EL (cell line): Measurements from ENCODE around the gene BAG5.

Experiments used
- DNase-seq: peaks from one replicate; pipeline ENCODE4 v3.0.0-alpha.2; 2016

The BAG5 gene

DNA sequence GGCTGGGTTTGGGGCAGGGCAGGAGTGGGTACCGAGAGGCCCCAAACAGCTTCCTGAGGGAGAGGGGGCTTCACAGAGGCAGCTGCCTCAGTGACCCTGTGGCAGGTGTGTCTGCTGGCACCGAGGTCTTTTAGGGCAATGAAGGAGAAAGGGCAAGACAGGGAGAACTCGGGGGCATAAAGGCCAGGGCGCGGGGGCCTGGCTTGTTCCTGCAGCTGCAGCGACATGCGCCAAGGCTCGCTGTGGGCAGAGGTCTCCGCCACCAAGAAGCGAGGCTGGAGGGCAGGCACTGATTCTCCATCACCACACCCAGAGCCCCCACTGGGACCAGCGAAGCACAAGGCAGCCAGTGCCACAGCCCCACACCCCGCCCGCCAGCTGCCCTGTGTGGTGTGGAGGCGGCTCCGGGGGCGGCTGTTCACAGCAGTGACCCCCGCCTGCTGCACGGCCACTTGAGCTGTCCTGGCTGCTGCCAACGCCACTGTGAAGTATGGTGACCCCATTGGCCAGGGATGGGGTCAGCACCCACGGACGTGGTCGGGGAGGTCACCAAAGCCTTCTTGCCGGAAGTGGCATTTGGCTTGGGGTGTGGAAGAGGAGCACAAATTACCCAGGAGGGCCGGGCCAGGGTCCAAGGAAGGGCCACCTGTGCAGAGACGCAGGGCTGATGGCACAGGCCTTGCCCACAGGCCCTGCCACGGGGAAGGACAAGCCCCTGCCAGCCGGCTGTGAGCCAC, 16.4 kb downstream of the BAG5 start:
- no peak for DNase-seq

DNA sequence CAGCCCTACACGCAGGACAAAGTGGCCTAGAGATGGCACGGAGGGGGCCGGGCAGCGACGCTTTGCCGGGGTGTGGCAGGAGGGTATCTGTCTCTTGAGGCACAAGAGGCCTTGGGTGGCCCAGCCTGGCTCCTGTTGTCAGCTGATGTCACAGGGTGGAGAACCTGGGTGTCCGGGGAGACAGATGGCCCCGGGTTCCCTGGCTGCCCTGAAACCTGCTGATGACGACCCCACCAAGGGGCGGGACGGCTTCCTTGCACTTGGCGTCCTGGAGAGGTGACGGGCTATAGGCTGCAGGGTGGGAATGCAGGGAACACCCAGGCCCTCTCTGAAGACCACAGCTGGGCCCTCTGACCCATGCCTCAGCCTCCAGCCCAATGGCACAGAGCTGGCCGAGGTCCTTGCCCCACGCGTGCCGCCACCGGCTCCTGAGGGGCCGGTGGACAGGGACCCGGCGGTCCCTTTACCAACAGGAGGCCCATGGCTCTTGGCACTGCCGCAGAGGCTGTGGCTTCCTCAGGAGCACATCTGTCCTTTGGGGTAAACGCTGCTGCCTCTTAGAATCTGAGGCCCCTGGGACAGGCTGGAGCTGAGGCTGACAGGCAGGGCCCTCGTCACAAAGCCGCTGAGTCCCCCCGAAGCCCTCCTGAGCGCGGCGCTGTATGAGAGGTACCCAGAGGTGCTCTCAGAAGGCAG, 17.1 kb downstream of the BAG5 start:
- DNase-seq = no peak

DNA sequence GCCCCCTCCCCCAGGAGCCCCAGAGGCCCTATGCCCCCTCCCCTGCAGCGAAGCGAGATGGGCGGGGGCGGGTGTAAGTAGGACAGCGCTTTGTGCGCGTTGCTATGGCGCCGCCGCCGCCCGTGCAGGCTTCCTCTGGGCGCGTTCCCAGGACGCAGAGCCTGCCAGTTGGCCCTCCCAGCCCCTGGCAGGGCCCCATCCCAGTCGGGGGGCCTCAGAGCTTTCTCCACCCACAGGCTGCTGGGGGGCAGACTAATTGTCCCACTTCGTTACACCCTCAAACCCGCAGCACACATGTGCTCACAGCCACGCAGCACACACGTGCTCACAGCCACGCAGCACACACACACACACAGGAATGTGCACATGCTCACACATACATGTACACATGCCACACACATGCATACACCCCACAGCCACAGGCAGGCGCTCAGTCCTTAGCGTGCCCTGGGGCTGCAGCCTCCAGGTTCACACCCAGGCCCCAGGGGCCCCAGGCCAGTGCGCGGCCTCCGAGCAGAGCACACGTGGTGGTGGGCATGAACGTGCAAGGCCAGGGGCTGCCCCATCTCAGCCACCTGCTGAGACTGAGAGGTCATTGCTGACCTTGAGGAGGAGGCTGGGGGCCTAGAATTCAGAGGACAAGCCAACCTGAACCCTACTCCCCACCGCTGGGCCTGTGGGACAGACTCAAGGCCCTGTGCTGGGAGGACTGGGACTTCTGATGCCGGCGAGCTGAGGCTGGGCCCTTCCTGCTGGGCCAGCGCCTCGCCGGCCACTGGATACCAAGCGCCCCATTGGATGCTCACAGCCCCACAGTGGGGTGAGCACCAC, 17.9 kb downstream of the BAG5 start:
- DNase-seq = no peak

DNA sequence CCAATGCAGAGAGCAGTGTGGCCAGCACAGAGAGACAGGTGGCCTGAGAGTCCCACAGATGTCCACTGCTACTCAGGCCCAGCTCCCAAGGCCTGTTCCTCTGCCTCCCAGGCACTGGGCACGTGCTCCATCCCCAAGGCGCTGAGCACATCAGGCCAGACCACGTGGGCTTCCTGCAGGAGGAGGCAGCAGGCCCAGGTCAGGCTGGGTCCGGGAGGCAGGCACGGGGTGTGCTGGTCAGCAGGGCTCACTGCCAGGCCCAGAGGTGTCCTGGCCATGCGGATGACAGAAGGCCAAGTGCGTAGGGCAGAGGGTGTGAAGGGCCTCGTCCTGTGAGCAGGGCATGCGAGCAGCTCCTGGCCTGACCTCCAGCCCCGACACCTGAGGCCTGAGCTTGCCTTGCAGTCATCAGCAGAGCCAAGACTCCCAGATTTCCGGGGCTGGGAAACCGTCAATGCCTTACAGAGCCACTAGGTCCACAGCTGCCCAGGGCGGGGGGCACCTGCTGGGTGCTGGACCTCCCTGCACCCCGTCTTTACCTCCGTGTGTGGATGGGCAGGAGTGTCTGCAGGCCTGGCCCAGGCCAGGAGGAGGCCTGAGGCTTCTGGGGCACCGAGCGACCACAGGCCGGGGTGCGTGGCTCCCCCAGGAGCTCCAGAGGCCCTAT, 18.6 kb downstream of the BAG5 start:
- no peak for DNase-seq

DNA sequence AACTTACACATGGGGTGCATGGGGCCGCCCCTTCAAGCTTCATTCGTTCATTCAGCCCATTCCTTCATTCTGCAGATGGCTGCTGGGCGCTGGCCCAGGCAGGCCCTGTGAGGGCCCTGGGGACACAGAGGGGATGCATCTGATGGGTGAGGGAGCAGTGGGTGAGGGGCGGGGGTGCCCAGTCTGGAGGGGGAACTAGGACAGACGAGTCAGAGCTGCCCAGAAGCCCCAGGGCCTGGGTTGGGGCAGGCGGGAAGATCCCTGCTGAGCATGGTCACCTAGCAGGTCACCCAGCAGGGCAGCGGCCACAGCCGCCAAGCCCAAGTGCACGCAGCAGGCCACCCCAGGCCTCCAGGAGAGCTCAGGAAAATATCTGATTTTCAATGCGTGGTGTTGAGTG, 19.3 kb downstream of the BAG5 start:
- DNase-seq = no peak

DNA sequence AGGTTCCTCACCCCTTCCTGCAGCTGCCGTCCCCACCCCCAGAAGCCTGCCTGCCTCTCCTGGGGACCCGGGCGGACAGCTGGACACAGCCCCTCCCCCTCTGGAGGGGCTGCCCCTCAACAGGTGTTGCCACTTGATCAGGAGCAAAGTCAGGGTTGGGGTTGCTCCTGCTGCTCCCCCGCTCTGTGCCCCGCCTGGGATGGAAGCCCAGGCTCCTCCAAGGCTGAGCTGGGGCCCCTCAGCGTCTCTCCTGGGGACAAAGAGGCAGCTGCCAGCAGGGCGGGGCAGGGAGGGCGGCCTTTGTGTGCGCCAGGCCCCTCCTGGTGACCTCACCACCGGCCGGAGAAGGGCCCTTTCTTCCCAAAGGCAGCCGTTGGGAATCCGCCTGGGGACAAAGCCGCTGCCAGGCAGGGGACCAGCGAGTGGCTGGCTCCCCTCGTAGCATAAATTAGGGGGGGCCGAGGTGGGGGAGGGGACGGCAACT, 19.8 kb downstream of the BAG5 start:
- no peak for DNase-seq

DNA sequence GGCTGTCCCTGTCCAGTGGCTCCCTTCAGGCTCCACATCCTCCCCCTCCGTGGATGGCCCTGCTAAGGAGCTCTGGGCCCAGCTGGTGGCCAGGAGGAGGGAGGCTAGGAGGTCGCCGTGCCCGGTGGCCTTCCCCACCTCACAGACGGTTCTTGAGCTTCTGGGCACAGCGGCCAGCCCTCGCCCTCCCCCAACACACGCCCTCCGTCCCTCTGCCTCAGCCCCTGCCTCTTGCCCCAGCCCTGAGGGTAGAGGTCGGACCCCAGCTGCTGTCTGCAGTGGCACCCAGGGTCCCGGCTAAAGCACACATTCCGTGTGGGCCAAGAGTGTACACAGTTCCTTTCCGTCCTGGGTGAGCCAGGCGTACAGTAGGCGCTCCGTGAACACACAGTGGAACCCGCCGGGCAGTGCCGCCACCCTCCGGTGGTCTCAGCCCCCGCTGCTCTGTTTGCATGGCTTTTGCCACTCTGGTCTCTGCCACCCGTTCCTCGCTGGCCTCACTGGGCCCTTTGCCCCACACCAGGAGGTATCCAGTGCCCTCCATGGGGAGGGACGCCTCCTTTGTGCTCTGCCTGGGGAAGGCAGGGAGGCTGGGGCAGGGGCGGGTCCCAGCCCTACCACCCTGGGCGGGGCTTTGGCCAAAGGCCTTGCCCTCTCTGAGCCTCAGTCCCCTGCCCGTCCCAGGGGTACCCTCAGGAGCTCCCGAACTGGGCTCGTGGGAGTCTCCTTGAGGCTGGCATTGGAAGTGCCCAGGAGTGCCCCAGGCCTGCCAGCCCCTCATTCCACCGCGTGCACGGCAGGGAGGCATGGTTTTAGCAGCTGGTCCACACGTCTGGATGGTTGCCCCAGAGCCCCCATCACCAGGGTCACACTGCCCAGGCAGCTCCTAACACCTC, 20.5 kb downstream of the BAG5 start:
- DNase-seq = no peak

DNA sequence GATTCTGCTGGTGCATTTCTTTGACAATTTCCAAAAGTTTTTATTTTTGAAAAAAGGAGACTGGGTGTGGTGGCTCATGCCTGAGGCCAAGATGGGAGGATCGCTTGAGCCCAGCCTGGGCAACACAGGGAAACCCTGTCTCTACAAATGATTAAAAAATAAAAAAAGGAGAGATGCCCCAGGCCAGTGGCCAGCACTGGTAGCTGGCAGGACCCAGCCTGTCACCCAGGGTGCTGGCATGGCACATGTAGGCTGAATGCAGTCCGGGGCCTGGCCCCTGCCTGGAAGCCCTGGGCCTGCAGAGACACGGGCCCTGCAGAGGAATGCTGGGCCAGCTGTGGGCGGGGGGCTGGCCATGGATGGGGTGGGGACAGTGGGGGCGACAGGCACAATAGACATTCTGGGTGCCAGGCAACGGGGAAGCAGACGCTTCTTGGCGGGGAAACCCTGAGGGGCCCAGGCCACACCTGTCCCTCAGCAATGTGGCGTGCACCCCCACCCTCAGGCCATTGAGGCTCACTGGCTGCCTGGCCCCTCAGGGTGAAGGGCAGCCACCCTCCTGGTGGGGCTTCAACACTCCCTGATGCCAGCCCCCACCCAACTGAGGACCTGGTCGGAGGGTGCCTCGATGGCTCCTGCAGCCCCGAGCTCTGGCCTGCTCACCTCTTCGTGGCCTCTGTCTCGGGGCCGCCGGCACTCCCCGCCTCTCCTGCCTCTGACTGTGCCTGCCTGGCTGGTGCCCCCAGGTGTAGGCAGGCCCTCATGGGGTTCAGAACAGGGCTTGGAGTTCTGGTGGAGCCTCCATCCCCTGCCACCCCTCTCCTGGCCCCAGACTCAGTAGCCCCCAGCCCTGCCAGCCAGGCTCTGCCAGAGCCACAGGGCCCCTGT, 21.4 kb downstream of the BAG5 start:
- DNase-seq = no peak

DNA sequence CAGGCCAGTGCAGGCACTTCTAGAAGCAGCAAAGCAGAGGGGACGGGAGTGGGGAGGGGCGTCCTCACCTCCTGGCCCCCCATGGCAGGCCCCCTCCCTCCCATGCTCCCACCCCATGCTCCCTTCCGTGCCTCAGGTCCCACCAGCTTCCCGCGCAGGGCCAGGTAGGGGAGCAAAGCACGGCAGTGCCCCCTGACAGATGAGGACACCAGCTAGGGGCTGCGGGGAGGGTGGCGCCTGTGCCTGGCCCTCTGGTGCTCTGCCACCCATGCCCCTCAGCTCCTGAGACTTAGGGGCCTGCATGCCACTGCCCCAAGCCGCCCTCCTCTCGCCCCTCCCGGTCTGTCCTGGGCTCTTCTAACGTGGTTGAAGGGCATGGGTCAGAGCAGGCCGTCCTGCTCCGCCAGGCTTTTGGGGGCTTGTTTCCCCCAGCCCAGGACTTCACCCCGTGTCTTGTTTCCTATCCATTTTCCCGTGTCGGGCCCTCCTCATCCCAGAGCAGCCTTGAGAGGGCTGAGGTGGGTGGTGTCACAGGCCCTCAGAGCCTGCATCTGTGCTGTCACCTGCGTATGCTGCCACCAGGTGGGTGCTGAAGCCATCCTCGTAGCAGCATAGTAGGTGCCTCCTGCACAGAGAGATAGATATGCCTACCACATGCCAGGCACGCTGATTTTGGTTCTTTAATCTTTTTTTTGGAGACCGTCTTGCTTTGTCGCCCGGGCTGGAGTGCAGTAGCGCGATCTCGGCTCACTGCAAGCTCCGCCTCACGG, 23.2 kb downstream of the BAG5 start:
- DNase-seq = no peak

DNA sequence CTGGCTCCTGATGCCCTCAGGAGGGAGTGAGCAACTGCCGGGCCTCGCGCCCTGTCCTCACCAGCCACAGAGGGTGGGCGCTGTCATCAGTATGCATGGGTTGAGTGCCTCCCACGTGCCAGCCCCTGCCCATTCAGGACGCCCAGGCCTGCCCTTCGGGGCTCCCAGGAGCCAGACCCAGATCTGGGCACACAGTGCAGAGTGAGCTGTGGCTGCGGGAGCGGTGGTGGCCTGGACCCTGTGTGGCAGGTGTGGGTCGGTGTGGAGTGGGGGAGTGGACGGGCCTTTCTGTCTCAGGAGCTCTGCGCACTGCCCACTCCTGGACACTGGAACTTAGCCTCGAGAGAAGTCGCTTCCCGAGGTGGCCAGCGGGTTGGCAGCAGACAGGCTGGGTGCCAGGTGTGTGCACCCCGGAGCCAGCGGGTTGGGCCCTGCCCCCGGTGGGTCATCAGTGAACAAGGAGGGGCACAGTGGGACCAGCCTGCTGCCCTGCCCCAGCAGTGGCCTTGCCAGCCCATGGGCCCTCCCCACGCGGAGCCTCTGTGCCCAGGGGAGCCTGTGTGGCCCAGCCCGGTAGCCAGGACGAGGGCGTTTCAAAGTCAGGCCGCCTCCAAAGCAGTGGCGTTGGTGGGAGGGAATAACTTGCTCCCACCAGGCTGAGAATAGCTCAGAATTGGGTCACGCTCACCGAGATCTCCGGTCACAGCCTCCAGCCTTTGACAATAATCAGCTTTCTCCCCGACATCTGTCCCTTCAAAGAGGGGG, 24.0 kb downstream of the BAG5 start:
- no peak for DNase-seq

DNA sequence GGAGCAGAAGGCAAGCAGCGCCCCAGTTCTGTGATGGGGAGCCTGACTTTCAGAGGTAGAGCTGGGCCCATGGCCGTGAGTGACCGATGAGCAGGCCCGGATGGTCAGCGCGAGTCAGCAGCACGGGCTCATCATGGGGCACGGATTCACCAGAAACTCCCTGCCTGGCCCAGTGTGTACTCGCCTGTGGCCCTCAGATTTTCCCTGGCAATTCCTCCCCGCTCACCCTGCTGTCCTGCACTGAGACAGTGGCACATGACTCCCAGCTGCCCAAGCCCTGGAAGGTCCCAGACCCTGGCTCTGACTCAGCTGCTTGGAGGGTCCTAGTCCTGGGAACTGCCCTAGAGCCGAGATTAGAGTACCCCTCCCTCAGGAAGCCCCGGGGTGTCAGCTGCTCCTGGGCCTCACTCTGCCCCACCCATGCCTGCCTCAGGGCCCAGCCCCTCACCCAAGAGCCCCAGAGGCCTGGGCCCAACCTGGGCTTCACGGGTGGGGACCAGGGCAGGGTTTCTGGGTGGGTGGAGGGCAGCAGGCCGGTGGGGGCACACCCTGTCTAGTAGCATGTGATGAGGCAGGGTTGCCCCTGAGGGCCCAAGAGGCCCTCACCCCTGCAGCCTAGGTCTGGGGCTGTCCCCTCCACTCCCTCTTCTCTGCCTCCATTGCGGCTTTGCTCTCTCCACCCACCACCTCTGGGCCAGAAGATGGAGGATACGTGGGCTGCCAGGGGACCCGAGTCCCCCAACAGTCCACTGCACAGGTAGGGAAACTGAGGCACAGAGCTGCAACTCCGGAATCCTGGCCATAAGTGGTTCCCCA, 25.1 kb downstream of the BAG5 start:
- peak; percentile 51 for DNase-seq

DNA sequence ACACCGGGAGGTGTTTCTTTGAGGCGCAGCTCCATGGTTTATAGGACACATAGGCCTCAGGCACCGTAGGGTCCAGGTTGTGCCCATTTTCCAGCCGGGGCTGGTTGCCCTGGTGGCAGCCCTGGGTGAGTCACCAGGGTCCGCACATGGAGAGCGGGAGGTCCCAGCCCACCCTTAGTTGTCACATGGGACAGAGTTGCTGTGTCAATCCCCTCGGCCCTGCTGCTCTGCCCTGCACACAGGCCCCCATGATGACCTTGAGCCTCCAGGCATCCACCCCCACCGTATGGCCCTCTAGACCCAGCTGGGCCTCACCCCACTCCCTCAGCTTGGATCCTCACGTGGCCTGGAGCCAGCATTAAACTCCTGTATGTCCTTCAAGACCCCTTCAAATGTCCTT, 25.8 kb downstream of the BAG5 start:
- DNase-seq = no peak

DNA sequence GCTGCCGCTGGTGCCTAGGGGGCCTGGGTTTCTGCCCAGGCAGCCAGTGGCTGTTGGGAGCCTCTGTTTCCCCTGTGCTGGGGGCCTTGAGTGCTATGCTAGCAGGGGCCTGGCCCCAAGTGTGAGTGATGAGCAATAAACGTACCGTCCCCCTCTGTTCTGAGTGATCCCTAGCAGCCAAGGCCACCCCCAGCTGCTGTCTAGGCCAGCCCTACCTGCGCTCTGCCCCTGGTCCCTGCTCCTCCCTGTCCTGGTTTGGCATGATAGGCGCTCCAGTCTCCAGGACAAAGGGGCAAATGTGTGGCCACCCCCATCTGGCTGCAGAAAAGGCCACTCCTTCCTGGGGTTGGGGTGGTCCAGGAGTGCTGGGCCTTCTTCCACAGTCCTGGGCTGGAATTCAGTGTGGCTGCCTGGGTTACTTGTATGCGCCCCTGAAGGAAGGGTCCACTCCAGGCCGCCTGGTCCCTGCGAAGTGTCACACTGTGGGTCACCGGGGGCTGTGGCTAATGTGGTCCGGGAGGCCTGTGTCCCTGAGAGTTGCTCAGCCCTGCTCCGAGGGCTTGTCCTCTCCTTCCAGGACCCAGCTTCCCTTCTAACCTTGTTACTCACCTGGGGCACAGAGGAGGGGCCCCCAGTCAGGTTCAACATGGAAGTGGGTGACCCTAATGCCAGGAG, 26.4 kb downstream of the BAG5 start:
- DNase-seq = no peak

DNA sequence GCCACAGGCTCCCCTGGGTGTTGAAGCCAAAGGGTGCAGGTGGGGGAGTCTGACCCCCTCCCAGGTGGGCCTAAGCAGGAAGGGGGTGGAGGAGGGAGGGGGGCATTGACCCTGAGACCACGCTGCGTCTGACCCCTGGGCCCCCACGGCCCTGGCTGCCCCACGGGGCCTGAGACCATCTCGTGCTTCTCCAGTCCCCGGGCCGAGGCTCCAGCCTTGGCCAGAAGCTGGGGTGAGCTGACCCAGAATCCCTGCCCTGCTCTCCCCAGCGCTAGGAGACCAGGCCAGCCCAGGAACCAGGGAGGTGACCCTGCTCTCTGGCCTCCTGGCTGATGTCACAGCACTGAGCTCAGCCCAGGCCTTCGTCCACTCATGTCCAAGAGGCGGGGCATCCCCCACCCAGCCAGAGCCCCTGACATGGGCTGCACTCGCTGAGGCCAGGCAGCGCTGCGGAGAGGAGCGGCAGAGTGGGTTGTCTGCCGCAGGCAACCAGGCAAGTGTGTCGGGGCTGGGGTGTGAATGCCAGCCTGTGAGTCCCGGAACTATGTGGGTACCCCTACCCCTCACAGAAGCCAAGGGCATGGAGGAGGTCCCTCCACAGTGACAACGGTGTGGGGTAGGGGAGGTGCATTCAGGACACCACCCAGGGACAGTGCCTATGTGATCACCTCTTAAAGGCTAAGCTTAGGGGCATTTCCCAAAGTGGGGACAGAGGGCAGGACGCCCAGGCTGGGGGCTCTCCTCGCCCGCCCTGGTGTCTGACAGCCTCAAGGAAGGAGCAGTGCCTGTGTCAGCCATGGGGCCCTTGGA, 27.2 kb downstream of the BAG5 start:
- no peak for DNase-seq

DNA sequence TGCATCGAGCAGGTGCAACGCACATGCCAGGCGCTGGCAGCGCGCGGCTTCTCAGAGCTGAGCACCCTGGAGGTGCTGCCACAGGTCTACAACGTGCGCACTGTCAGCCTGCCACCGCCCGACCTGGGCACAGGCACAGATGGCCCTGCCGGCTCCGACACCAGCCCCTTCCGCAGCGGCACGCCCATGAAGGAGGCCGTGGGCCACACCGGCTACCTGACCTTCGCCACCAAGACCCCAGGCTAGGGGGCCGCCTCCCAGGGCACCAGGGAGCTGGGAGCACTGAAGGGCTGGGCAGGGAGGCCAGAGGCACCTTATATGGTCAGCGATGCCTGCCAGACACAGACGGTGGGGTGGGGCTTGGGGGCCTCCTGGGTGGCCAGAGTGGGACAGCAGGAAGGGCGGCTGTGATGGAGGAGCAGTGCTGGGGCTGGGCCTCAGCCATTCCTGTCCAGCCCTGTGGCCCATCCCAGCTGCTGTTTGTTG, 27.8 kb downstream of the BAG5 start:
- DNase-seq = no peak

DNA sequence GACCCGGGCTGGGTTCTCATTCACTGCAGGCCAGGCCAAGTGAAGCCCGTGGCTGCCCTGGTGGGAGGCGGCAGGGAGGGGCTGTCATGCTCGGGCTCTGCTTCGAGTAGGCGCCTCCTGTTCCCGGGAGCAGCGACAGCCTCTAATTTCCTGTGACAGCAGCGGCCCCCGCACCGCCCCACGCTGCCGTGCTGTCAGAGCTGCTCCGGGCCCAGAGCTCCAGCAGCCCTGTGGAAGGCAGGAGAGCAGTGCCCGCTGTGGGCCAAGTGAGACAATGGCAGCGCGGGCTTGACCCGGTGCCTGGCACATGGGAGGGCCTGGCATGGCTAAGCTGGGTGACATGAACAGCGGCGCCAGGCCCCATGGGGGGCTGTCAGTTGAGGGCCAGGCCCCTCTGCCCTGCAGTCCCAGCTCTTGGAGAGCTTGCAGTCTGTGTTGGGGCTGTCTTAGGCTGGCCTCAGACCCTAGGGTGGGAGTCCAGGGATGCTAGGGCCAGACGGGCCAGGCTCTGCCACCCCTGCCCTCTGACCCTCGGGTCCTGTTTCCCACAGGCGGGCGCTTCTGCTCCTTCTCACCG, 28.4 kb downstream of the BAG5 start:
- no peak for DNase-seq
